H1 (cell line): ENCODE data around the gene RHCG. TPM values are rescaled to one million over a fixed set of nuclear protein-coding genes. Genes with fewer than 3 reads are reported as not detected.

ENCODE experiments used
- BRCA1 ChIP-seq: IDR thresholded peaks from 2 replicates; pipeline ENCODE4 v1.6.1; 2012; ENCODE audit warnings: low read depth, low read length, improper control_type of control experiment
- CHD2 ChIP-seq: IDR thresholded peaks from 2 replicates; pipeline ENCODE4 v1.6.1; 2012; ENCODE audit warnings: low read length, improper control_type of control experiment
- CREB1 ChIP-seq: IDR thresholded peaks from 2 replicates; pipeline ENCODE4 v1.6.1; 2012; ENCODE audit warnings: inconsistent platforms
- HDAC6 ChIP-seq: IDR thresholded peaks from one replicate; pipeline ENCODE4 v1.7.1; 2012; ENCODE audit warnings: low read depth, mild to moderate bottlenecking, inconsistent platforms, low read length, moderate library complexity
- MAFK ChIP-seq: IDR thresholded peaks from 2 replicates; pipeline ENCODE4 v1.6.1; 2012; ENCODE audit warnings: low read depth, mild to moderate bottlenecking, improper control_type of control experiment, low read length
- polyA plus RNA-seq, 7 experiments: library from polyadenylated mRNA; depleted of rRNA in 3 of 7; stranded (reverse) in 5 of 7; unstranded in 2 of 7; fragments of >200 nt in 5 of 7; fragments of 200-250 nt in 2 of 7; gene quantifications; 1 replicate in 5 of 7; 2 replicates in 1 of 7; 4 replicates in 1 of 7; pipeline versions ENCODE4 v1.2.1 to v1.2.3, GENCODE V29; 2011 to 2013; ENCODE audit warnings: missing spikeins in 2 of 7, mixed read lengths in 2 of 7
- total RNA-seq: library from RNA; stranded (reverse); fragmentation: NEBNext Ultra II Directional; extraction: Animal tissue kit (Norgen Biotek cat#: 25700); gene quantifications from 2 replicates; pipeline ENCODE4 v1.2.1, GENCODE V29; 2021
- TF ChIP-seq, protein P1 (sequence below): IDR thresholded peaks from 2 replicates; pipeline ENCODE4 v1.6.1; 2011; ENCODE audit warnings: low read depth, mild to moderate bottlenecking, low read length; ENCODE audit not compliant: insufficient read depth

Gene RHCG
- total and polyA plus RNA-seq, 2 of the 8 experiments (the other 6 are each of a cell fraction or from before 2014, with no cell fraction given), result 0.68 TPM; not detected in 1

GRCh38 chr15:89531796-89532537, 35.6 kb upstream of the RHCG start (continued):
- TF ChIP-seq CHD2 (no peak), HDAC6 (no peak), BRCA1 (no peak), MAFK (no peak), CREB1 (no peak)
- TF ChIP-seq, protein P1, sequence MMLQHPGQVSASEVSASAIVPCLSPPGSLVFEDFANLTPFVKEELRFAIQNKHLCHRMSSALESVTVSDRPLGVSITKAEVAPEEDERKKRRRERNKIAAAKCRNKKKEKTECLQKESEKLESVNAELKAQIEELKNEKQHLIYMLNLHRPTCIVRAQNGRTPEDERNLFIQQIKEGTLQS, result no peak
- TF ChIP-seq, all 59 proteins: peak for 0
